GM18499 (cell line): ENCODE data around the gene AKR1C3.
"Not testable (repeated sequence)": the region's sequence is repeated elsewhere in the genome, so short reads cannot be mapped to it uniquely, and the experiment has no call there.

Source experiments
- ATAC-seq: cut with Tn5 transposase; IDR thresholded peaks from one replicate; pipeline ENCODE4 v1.9.1; 2021; ENCODE audit warnings: moderate number of reproducible peaks; ENCODE audit not compliant: insufficient read depth, unreplicated experiment

AKR1C3 gene

GRCh38 chr10:5125315-5126044 is 31.3 kb downstream of the AKR1C3 start:
- no peak for ATAC-seq

- ATAC-seq, result no peak
Observed at GRCh38 chr10:5135581-5135980, 41.4 kb downstream of the AKR1C3 start.

GRCh38 chr10:5136468-5137087 is 42.4 kb downstream of the AKR1C3 start:
- no peak for ATAC-seq

GRCh38 chr10:5137699-5138098 is 43.5 kb downstream of the AKR1C3 start:
- ATAC-seq, result not testable (repeated sequence)

- ATAC-seq, result no peak
Observed at GRCh38 chr10:5142199-5142598, 48.0 kb downstream of the AKR1C3 start.

- no peak for ATAC-seq
Observed at GRCh38 chr10:5143137-5143536, 48.9 kb downstream of the AKR1C3 start.

- no peak for ATAC-seq
Observed at GRCh38 chr10:5146920-5147254, 52.7 kb downstream of the AKR1C3 start.

- ATAC-seq, result no peak
Observed at GRCh38 chr10:5147255-5147980, 53.2 kb downstream of the AKR1C3 start.

GRCh38 chr10:5147981-5148677 is 53.9 kb downstream of the AKR1C3 start:
- no peak for ATAC-seq

GRCh38 chr10:5148678-5149032 is 54.4 kb downstream of the AKR1C3 start:
- no peak for ATAC-seq

GRCh38 chr10:5151076-5151475 is 56.9 kb downstream of the AKR1C3 start:
- no peak for ATAC-seq

- no peak for ATAC-seq
Observed at GRCh38 chr10:5155951-5156350, 61.7 kb downstream of the AKR1C3 start.
